ENCODE results near the gene CCL11.

The CCL11 gene

DNA sequence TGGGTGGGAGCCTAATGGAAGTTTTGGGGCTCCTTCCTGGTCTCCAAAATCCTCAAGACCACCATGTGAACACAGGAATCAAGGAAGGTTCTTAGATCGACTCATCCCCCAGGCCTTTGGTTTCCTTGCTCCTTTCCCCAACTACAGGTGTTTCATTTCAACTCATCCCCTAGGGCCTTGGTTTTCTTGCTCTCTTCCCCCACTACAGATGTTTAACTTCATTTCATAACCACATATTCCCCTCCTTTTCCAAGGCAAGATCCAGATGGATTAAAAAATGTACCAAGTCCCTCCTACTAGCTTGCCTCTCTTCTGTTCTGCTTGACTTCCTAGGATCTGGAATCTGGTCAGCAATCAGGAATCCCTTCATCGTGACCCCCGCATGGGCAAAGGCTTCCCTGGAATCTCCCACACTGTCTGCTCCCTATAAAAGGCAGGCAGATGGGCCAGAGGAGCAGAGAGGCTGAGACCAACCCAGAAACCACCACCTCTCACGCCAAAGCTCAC lies at the start of gene CCL11:
TSS of gene CCL11 (plus strand) at position 457 of the 507 bp plus-strand sequence. CDS start 67 bp downstream, outside the sequence.
- no peak for DNase-seq (ENCODE audit: low read depth in 3 of 3)

DNA sequence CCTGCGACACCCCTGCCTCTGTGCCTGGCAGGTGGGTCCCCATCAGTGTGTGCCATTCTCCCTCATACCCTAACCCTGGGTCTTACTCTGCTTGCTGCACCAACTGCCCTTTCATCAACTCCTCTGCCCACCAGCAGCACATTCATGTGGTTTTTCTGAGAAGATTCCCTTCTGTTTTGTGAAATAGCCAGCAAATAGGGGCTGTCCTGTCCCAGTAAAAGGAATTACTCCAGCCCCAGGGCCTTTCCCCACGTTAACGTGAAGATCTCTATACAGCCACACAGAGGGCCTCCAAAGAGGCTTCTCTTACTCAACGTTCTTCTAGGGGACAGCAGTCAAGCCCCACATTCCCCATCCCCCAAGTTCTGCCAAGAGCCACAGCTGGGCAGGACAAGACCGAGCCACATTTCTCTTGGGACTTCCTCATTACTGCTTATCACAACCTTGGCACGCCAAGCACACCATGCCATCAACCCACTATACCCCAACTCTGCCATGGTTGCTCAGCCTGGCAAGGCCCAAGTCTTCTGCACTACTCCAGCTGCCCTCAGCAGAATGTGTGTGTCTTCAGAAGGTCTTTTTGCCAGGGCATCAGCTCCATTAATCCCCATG lies 49.2 kb upstream of the CCL11 start:
- DNase-seq (ENCODE audit: low read depth in 3 of 3) = no peak

- no peak for DNase-seq (ENCODE audit: low read depth in 3 of 3)
These were observed 48.1 kb upstream of the CCL11 start for GRCh38 chr17:34237458-34237857.

DNA sequence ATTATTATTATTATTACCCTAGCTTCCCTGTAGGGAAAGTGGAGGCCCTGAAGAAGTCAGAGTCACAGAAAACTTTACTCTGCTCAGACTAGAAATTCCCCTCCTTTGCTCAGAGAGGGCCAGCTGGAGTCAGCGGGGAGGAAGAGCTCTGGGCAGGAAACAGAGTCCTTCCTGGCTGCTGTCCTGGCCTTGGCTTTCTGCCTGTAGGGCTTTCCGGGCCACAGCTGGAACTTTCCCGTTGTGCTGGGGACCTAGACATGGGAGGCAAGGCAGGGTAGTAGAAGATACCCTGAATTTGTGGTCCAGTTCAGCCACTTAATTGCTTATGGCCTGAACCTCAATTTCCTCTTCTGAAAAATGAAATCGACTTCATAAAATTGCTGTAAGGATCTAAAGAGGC lies 44.5 kb upstream of the CCL11 start:
- no peak for DNase-seq (ENCODE audit: low read depth in 3 of 3)

DNA sequence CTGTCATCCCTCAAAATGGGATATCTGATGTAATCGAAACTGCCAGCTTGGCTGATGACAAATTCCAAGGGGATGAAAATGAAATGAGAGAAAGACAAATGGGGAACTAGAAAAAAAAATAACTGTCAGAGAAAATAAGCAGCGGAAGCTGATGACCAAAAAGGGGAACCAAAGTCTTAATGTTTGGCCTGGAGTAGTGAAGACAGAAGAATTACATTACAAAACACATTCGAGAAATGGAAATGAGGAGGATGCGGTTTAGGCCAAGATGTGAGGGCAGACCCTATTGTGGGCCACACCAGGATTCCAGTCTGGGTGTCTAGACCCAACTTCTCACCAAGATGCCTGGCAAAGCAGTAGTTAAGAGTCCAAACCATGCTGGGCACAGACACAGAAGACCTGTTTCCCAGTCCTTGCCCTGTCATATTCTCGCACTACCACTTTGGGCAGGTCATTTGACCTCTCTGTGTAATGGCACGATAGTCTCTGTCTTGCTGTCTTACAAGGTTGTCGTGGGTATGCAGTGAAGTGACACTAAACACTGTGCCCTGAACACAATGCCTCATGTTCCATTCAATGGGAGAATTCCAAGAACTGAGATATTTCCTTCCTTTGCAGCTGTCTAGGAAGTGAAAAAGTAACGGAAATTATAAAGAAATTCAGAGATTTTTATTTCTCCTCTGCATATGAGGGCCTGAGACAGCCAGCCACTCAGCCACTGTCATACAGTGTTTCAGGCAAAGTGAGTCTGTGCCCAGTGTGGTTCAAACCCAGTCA lies 42.8 kb upstream of the CCL11 start:
- DNase-seq (ENCODE audit: low read depth in 3 of 3) = no peak

GRCh38 chr17:34243364-34244320 lies 41.9 kb upstream of the CCL11 start:
- no peak for DNase-seq (ENCODE audit: low read depth in 3 of 3)

- no peak for DNase-seq (ENCODE audit: low read depth in 3 of 3)
These were observed 40.1 kb upstream of the CCL11 start for GRCh38 chr17:34245351-34245905.

DNA sequence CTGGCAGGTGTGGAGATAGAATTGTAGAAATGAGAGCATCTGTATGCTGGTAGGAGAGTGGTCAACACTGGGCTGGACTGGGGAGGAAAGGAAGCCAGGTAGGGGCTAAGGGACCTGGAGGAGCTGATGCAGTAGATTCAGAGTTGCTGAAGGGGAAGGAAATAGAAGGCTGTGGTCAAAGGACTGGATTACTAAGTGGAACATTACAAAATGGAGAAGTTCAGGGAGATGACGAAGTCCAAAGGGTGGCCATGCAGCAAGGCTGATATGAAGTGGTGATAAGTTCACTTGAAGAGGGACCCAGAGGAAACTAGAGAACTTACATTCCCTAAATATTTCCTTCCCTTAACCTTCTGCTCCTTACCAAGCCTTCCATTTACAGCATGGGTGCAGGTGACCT lies 39.1 kb upstream of the CCL11 start:
- no peak for DNase-seq (ENCODE audit: low read depth in 3 of 3)

- DNase-seq (ENCODE audit: low read depth in 3 of 3) = no peak
These were observed 38.7 kb upstream of the CCL11 start for GRCh38 chr17:34246881-34247280.

- no peak for DNase-seq (ENCODE audit: low read depth in 3 of 3)
These were observed 37.0 kb upstream of the CCL11 start for GRCh38 chr17:34248511-34249024.

GRCh38 chr17:34249061-34249460 lies 36.5 kb upstream of the CCL11 start:
- DNase-seq (ENCODE audit: low read depth in 3 of 3) = no peak

DNA sequence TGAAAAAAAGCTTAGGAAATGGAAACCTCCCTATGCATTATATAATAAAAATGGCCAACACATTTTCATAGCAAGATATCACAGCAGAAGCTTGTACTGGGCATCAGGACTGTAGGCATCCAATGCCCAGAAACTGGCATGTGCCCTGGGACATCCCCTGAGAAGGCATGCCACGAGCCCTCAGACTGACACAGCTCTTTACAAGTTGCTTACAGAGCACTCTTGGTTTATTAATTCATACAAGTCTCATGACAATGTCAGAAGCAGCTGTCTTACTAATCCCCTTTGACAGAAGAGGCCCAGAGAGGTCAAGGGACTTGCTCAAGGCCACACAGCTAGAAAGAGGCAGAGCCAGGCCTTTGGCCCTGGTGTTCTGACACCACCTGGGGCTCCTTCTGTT lies 36.1 kb upstream of the CCL11 start:
- no peak for DNase-seq (ENCODE audit: low read depth in 3 of 3)

DNA sequence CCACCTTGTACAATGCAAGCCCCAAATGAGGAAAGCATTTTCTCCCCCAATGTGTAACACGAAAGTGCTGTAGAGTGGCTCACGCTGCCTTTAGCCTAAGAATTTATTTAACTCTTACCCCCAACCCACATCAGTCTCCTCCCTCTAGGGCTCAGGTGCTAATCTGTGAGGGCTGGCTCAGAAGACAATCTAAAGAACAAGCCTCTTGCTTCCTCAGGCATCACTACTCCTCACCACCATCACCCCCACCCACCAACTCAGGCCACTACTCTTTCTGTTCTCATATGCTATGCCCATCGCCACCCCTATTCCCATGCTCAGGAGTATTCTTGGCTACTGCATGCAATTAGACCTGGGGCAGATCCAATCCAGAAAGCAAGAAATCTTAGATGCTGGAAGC lies 34.4 kb upstream of the CCL11 start:
- DNase-seq (ENCODE audit: low read depth in 3 of 3) = no peak

DNA sequence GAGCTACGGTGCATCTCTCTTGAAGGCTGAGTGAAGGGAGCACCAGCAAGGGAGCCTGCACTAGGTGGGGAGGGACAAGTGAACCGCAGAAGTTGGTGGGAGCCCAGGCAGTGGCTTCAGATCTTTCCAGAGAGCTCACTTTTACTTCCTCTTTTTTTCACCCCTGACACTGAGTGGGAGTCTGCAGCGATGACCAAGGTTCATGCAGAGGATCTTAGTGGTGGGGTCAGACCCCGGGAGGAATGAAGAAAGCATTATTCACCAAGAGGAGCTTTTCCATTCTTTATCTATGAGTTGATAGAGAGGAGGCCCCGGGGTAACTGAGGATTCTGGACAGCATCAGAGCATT lies 33.5 kb upstream of the CCL11 start:
- DNase-seq (ENCODE audit: low read depth in 3 of 3) = no peak

GRCh38 chr17:34252444-34253138 lies 33.0 kb upstream of the CCL11 start:
- DNase-seq (ENCODE audit: low read depth in 3 of 3) = no peak

- DNase-seq (ENCODE audit: low read depth in 3 of 3) = no peak
These were observed 32.4 kb upstream of the CCL11 start for GRCh38 chr17:34253139-34253525.

GRCh38 chr17:34254146-34254545 lies 31.4 kb upstream of the CCL11 start:
- DNase-seq (ENCODE audit: low read depth in 3 of 3) = no peak

DNA sequence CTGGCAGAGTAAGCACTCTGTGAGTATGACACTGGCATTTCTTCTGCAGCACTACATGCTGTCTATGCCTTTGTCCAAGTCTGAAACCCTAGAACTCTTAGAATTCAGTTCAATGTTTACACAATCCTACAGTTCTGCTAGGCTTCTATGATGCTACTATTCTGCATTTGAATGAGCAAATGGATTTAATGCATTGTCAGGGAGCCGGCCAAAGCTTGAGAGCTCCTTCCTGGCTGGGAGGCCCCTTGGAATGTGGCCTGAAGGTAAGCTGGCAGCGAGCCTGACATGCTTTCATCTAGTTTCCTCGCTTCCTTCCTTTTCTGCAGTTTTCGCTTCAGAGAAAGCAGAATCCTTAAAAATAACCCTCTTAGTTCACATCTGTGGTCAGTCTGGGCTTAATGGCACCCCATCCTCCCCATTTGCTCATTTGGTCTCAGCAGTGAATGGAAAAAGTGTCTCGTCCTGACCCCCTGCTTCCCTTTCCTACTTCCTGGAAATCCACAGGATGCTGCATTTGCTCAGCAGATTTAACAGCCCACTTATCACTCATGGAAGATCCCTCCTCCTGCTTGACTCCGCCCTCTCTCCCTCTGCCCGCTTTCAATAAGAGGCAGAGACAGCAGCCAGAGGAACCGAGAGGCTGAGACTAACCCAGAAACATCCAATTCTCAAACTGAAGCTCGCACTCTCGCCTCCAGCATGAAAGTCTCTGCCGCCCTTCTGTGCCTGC lies 30.7 kb upstream of the CCL11 start, which contains the start of gene CCL2:
TSS of gene CCL2 (plus strand) at position 635 of the 730 bp plus-strand sequence. CDS start at position 700, 65 bp downstream.
- no peak for DNase-seq (ENCODE audit: low read depth in 3 of 3)

GRCh38 chr17:34255381-34255732 lies 30.2 kb upstream of the CCL11 start:
- no peak for DNase-seq (ENCODE audit: low read depth in 3 of 3)

DNA sequence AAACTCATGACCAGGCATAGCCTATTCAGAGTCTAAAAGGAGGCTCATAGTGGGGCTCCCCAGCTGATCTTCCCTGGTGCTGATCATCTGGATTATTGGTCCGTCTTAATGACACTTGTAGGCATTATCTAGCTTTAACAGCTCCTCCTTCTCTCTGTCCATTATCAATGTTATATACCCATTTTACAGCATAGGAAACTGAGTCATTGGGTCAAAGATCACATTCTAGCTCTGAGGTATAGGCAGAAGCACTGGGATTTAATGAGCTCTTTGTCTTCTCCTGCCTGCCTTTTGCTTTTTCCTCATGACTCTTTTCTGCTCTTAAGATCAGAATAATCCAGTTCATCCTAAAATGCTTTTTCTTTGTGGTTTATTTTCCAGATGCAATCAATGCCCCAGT lies 29.7 kb upstream of the CCL11 start:
- no peak for DNase-seq (ENCODE audit: low read depth in 3 of 3)

All from stimulated activated CD4-positive, alpha-beta T cell treated with anti-CD3 and anti-CD28 coated beads, TNF-alpha, amount 100 ng/mL, for 48 hours (primary cell).